TTC549 (cell line): Measurements from ENCODE around the gene CCL17.
"Not testable (repeated sequence)": the region's sequence is repeated elsewhere in the genome, so short reads cannot be mapped to it uniquely, and the experiment has no call there.

ENCODE experiments used
- FAIRE-seq: peaks from 2 replicates; lab custom pipeline; 2012; peaks lifted over from hg19 to GRCh38; lab: Jason Lieb, UNC

The CCL17 gene

GRCh38 chr16:57396786-57397185 is 7.8 kb upstream of the CCL17 start:
- no peak for FAIRE-seq

GRCh38 chr16:57397493-57397892 is 7.1 kb upstream of the CCL17 start:
- not testable (repeated sequence) for FAIRE-seq

- no peak for FAIRE-seq
Observed at GRCh38 chr16:57401943-57402640, 2.5 kb upstream of the CCL17 start.

- no peak for FAIRE-seq
Observed at GRCh38 chr16:57405097-57405496, 530 bp downstream of the CCL17 start.

- FAIRE-seq: no peak
Observed at GRCh38 chr16:57406881-57407280, 2.3 kb downstream of the CCL17 start.

- no peak for FAIRE-seq
Observed at GRCh38 chr16:57407521-57408353, 3.2 kb downstream of the CCL17 start.

- FAIRE-seq: no peak
Observed at GRCh38 chr16:57409065-57409464, 4.5 kb downstream of the CCL17 start.

- no peak for FAIRE-seq
Observed at GRCh38 chr16:57409870-57410587, 5.5 kb downstream of the CCL17 start.

- FAIRE-seq: no peak
Observed at GRCh38 chr16:57411362-57411976, 6.9 kb downstream of the CCL17 start.

GRCh38 chr16:57412584-57412983 is 8.0 kb downstream of the CCL17 start:
- no peak for FAIRE-seq

GRCh38 chr16:57413301-57413730 is 8.7 kb downstream of the CCL17 start:
- no peak for FAIRE-seq

GRCh38 chr16:57413733-57414132 is 9.2 kb downstream of the CCL17 start:
- no peak for FAIRE-seq

GRCh38 chr16:57416084-57416483 is 11.5 kb downstream of the CCL17 start:
- no peak for FAIRE-seq

- FAIRE-seq: no peak
Observed at GRCh38 chr16:57419506-57419905, 14.9 kb downstream of the CCL17 start.

GRCh38 chr16:57422026-57422944 is 17.7 kb downstream of the CCL17 start:
- FAIRE-seq: no peak

- no peak for FAIRE-seq
Observed at GRCh38 chr16:57423152-57423551, 18.6 kb downstream of the CCL17 start.

- no peak for FAIRE-seq
Observed at GRCh38 chr16:57424583-57424982, 20.0 kb downstream of the CCL17 start.

- FAIRE-seq: no peak
Observed at GRCh38 chr16:57426356-57426755, 21.8 kb downstream of the CCL17 start.

- FAIRE-seq: no peak
Observed at GRCh38 chr16:57427307-57427706, 22.7 kb downstream of the CCL17 start.

- no peak for FAIRE-seq
Observed at GRCh38 chr16:57427824-57428223, 23.3 kb downstream of the CCL17 start.

- FAIRE-seq: no peak
Observed at GRCh38 chr16:57430955-57431354, 26.4 kb downstream of the CCL17 start.
